ENCODE results near the gene DLL1. TPM values are rescaled to one million over a fixed set of nuclear protein-coding genes. Genes with fewer than 3 reads are reported as not detected.

Gene DLL1
- total RNA-seq, 1 experiment from 2014 or later = 2.8 TPM

DNA sequence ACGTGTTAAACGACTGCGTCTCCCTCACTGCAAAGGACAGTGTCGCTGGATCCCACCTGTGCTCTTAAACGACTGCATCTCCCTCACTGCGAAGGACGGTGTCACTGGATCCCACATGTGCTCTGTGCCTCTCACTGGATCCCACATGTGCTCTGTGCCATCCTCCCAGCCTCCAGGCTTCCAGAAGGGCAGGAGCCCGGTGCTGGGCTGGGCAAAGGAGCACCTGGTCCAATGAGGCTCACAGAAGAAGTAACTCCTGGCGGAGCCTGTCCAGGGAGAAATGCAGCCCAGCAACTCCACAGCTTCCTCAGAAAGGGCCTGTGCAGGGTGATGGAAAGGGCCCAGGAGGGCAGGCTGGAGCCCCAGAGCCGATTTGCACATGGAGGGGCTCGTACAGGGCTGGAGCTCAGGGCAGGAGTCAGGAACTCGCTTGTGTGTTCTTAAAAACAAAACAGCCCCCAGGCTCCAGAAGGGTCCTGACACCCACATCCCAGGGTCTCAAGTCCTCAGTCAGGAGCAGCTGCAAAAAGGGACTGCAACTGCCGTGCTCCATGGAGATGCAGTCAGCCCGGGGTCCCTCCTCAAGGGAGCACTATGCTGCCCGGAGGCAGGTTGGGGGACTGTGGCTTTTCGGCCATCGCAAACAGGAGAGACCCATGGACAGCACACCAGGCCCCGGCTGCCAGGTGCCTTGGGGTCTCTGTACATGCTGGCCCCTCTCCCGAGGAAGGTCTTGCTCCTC lies 52.7 kb downstream of the DLL1 start:
- Histone ChIP-seq H2BK20ac (ENCODE audit: low read depth, low read length, poor library complexity, severe bottlenecking) (no peak overlapping the region), H3K4me1 (ENCODE audit: insufficient read depth, low read length) (no peaks in the 10 kb centered on the region; the same call in 1 of the 2 replicates), H3K4me2 (ENCODE audit: insufficient read depth, insufficient read length, low read length) (no peak overlapping the region), H3K14ac (ENCODE audit: insufficient read depth, low read length) (no peak overlapping the region), H3K9ac (ENCODE audit: extremely low read depth, insufficient read length, low read length) (no peak overlapping the region), H3K79me1 (ENCODE audit: insufficient read depth, low read depth, low read length, poor library complexity, severe bottlenecking) (no peaks in the 10 kb centered on the region), H2BK5ac (ENCODE audit: insufficient read length, low read length) (no peak overlapping the region), H4K8ac (replicated peaks; ENCODE audit: insufficient read length, low read depth, low read length) (no peak overlapping the region), H2AFZ (ENCODE audit: low read length) (no peak overlapping the region), H3K27me3 (ENCODE audit: insufficient read depth, low read length) (no peaks in the 10 kb centered on the region), H3K18ac (ENCODE audit: insufficient read length, low read depth, low read length) (no peak overlapping the region), H4K5ac (ENCODE audit: insufficient read length, low read depth, low read length) (no peak overlapping the region), H3T11ph (ENCODE audit: low read length) (no peak overlapping the region), H3K27ac (ENCODE audit: insufficient read length, low read depth, low read length) (no peak overlapping the region), H2BK12ac (ENCODE audit: insufficient read length, low read depth, low read length) (no peak overlapping the region), H2BK15ac (ENCODE audit: low read depth, low read length) (no peak overlapping the region), H3K56ac (ENCODE audit: insufficient read length, low read depth, low read length) (no peak overlapping the region), H2AK5ac (ENCODE audit: insufficient read length, low read length) (no peak overlapping the region), H3K79me2 (ENCODE audit: insufficient read depth, low read length) (no peaks in the 10 kb centered on the region), H3K9me3 (ENCODE audit: control insufficient read depth, low read depth, low read length) (no peaks in the 10 kb centered on the region), H4K20me1 (ENCODE audit: control insufficient read depth, insufficient read depth, insufficient read length) (no peaks in the 10 kb centered on the region), H3K4ac (ENCODE audit: low read depth, low read length) (no peak overlapping the region), H4K91ac (ENCODE audit: insufficient read length, low read depth, low read length) (no peak overlapping the region), H2BK120ac (ENCODE audit: low read depth, low read length, poor library complexity, severe bottlenecking) (no peak overlapping the region), H3K23ac (ENCODE audit: insufficient read length, low read depth, low read length) (no peak overlapping the region), H3K23me2 (ENCODE audit: insufficient read length, low read depth, low read length, poor library complexity, severe bottlenecking) (peaks cover 2% of the 10 kb centered on the region)
- no peaks in the 10 kb centered on the region for H3K36me3 Mint-ChIP-seq (ENCODE audit: insufficient read depth in 1 of 3, low read depth in 3 of 3)
- WGBS (ENCODE audit: extremely low coverage, insufficient read length, low lambda C conversion rate) = no CpG with 5 or more reads among the region's 19 CpGs
- no peak overlapping the region for H3K4me3 Mint-ChIP-seq
- DNase-seq = no peak
- no peak overlapping the region for H3K27ac Mint-ChIP-seq
- TF ChIP-seq CTCF (conservative IDR thresholded peaks at IDR 0.05) = no peak
- H3K27me3 Mint-ChIP-seq (ENCODE audit: low read depth) = peaks cover 2% of the 10 kb centered on the region; the same call in 1 of the 2 replicates
- H3K4me1 Mint-ChIP-seq = peaks cover 16 to 21% of the 10 kb centered on the region in 2 experiments
- no peaks in the 10 kb centered on the region; a peak in 1 of 5 replicates for H3K9me3 Mint-ChIP-seq
